ENCODE data around the gene CNGB1. TPM values are rescaled to one million over a fixed set of nuclear protein-coding genes. Genes with fewer than 3 reads are reported as not detected.

CNGB1 gene
- total and polyA plus RNA-seq, 2 of the 13 experiments (the other 11 are each of a cell fraction or from before 2014, with no cell fraction given), result 0.02 to 0.15 TPM

- TF ChIP-seq PRDM15 (CRISPR knock-in tag; IDR thresholded peaks at IDR 0.05) (0 out of 2 replicates have a peak, but pooled peaks have one; percentile 23), ONECUT2 (CRISPR knock-in tag; IDR thresholded peaks at IDR 0.05) (no peak), HOXA9 (CRISPR knock-in tag; IDR thresholded peaks at IDR 0.05; ENCODE audit: borderline replicate concordance) (0 out of 2 replicates have a peak, but pooled peaks have one; percentile 14), BATF2 (CRISPR knock-in tag; IDR thresholded peaks at IDR 0.05) (0 out of 2 replicates have a peak, but pooled peaks have one; percentile 44), GABPB1 (CRISPR knock-in tag; IDR thresholded peaks at IDR 0.05) (no peak), ZNF562 (CRISPR knock-in tag; IDR thresholded peaks at IDR 0.05; ENCODE audit: borderline replicate concordance) (0 out of 2 replicates have a peak, but pooled peaks have one; percentile 18), ZNF574 (CRISPR knock-in tag; IDR thresholded peaks at IDR 0.05) (no peak; the same call in 1 of the 2 replicates), ZNF770 (CRISPR knock-in tag; IDR thresholded peaks at IDR 0.05) (peak; percentile 15; the same call in 1 of the 2 replicates), ZNF746 (CRISPR knock-in tag; IDR thresholded peaks at IDR 0.05) (peak; percentile 50; the same call in 1 of the 2 replicates), HES4 (CRISPR knock-in tag; IDR thresholded peaks at IDR 0.05; ENCODE audit: borderline replicate concordance) (peak; percentile 76), SPEN (CRISPR knock-in tag; IDR thresholded peaks at IDR 0.05; ENCODE audit: low read depth) (peak; percentile 13; the same call in 1 of the 2 replicates), ZC3H13 (CRISPR knock-in tag; IDR thresholded peaks at IDR 0.05) (peak; percentile 65; the same call in 1 of the 2 replicates), ARNT2 (CRISPR knock-in tag; IDR thresholded peaks at IDR 0.05; ENCODE audit: low read depth) (peak; percentile 26; the same call in 1 of the 2 replicates), ZMAT3 (CRISPR knock-in tag; conservative IDR thresholded peaks at IDR 0.05) (peak; percentile 75), PHF8 (CRISPR knock-in tag; IDR thresholded peaks at IDR 0.05) (peak; percentile 43)
These were observed 29.2 kb upstream of the CNGB1 start, which contains the start of gene ZNF319 (continued) for GRCh38 chr16:57999971-58000705.

Data from HepG2 (cell line).